GM21390 (cell line): ENCODE measurements around the gene DOCK7.
"Not testable (repeated sequence)": the region's sequence is repeated elsewhere in the genome, so short reads cannot be mapped to it uniquely, and the experiment has no call there.

Experiments used
- ATAC-seq: cut with Tn5 transposase; IDR thresholded peaks from one replicate; pipeline ENCODE4 v1.9.1; 2021; ENCODE audit not compliant: unreplicated experiment

Gene DOCK7, protein sequence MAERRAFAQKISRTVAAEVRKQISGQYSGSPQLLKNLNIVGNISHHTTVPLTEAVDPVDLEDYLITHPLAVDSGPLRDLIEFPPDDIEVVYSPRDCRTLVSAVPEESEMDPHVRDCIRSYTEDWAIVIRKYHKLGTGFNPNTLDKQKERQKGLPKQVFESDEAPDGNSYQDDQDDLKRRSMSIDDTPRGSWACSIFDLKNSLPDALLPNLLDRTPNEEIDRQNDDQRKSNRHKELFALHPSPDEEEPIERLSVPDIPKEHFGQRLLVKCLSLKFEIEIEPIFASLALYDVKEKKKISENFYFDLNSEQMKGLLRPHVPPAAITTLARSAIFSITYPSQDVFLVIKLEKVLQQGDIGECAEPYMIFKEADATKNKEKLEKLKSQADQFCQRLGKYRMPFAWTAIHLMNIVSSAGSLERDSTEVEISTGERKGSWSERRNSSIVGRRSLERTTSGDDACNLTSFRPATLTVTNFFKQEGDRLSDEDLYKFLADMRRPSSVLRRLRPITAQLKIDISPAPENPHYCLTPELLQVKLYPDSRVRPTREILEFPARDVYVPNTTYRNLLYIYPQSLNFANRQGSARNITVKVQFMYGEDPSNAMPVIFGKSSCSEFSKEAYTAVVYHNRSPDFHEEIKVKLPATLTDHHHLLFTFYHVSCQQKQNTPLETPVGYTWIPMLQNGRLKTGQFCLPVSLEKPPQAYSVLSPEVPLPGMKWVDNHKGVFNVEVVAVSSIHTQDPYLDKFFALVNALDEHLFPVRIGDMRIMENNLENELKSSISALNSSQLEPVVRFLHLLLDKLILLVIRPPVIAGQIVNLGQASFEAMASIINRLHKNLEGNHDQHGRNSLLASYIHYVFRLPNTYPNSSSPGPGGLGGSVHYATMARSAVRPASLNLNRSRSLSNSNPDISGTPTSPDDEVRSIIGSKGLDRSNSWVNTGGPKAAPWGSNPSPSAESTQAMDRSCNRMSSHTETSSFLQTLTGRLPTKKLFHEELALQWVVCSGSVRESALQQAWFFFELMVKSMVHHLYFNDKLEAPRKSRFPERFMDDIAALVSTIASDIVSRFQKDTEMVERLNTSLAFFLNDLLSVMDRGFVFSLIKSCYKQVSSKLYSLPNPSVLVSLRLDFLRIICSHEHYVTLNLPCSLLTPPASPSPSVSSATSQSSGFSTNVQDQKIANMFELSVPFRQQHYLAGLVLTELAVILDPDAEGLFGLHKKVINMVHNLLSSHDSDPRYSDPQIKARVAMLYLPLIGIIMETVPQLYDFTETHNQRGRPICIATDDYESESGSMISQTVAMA (N-terminal part only)

DNA sequence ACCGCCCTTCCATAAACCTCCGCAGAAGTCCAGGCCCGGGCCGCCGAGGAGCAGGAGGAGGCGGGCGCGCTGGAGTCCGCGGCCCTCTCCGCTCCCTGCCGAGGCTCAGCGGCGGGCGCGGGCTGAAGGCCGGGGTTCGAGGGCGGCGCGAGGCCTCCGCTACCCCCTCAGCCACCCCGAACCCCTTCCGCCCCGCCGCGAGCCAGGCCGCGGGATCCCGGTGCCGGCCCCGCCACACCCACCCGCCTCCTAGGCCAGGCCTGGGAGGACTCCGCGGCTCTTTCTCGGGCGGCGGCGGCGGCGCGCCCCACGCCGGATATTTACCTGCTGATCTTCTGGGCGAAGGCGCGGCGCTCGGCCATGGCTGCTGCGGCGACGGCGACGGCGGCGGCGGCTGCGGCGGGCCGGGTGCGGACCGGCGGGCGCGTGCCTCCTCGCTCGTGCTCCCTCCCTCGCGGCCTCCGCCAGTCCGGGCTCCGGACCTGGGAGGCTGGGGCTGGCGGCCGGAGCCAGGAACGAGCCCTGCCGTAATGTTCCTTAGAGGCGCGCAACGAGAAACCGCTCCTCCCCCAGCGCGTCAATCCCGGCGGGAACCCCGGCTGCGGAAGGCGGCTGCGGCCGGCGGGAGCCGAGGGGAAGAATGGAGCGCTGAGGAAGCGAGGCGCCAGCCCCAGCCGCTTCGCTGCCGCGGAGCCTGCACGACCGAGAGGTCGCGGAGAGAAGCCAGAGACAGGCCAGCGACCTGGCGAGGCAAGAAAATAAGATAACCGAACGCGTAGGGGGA lies at the start of gene DOCK7:
Gene DOCK7 (minus strand): TSS at position 484 of the 784 bp plus-strand sequence. CDS start 122 bp downstream, at position 362.
- peak; percentile 68 for ATAC-seq

- ATAC-seq = no peak
Measured at GRCh38 chr1:62735491-62736171, 47.4 kb upstream of the DOCK7 start.

GRCh38 chr1:62732331-62732730 lies 44.1 kb upstream of the DOCK7 start:
- ATAC-seq = no peak

DNA sequence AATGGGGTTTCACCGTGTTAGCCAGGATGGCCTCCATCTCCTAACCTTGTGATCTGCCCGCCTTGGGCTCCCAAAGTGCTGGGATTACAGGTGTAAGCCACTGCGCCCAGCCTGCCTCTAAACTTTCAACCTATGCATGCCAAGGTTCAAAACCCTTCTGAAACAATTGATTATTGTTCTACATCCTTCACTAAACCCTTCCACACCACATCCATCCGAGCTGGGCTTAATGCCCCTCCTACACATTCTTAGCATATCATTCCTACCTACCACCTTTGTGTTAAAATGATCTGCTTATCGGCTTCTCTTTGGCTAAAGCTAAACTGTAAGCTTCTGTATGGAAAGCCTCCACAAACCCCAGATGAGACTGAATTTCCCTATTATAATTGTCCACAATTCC lies 40.8 kb upstream of the DOCK7 start:
- ATAC-seq = no peak

DNA sequence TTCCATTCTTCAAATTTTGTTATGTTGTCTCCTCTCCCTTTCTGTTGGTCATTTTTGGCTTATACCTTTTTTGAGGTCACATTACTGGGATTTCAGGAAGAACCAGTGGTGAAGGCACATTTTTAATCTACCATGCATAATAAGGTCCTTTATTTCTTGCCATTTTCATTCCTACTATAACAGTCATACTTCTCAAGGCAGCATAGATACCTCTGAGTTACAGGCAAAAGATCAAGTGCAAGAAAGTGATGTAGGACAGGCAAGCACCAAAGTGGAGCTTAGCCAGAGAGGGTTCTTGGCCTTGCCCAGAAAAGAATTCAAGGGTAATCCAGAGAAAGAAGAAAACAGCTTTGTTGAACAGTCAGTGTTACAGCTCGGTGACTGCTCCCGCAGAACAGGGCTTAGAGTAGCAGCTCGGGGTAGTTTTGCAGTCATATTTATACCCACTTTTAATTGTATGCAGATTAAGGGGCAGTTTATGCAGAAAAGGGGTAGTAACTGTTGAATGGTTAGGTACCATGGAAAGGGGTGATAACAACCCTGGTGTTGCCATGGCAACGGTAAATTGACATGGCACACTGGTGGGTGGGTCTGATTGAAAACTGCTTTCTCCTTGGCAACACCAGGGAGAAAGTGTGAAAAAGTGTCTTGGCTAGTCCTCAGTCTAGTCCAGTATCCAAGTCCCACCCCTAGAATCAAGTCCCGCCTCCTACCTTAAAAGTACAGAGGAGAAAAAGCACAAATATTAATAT lies 39.6 kb upstream of the DOCK7 start:
- ATAC-seq = no peak

- ATAC-seq = no peak
Measured at GRCh38 chr1:62726011-62726442, 37.8 kb upstream of the DOCK7 start.

- ATAC-seq = no peak
Measured at GRCh38 chr1:62725255-62725654, 37.1 kb upstream of the DOCK7 start.

DNA sequence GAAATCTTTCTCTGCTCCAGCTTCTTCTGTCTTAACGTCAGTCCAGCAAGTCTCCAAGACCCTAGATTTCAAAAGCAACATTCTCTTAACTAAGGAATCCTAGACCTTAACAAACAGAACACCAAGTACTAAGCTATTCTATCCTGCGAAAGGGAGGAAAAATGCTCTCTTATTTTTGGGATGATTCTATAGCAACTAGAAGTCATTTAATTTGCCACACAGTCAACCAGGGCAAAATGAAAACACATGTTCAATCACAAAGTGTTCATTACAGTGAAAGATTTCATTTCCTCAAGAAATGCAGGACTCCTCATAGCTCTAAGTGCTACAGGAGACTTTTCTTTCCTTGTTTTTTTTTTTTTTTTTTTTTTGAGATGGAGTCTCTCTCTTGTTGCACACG lies 36.2 kb upstream of the DOCK7 start:
- ATAC-seq = no peak

GRCh38 chr1:62723883-62724282 lies 35.7 kb upstream of the DOCK7 start:
- no peak for ATAC-seq

DNA sequence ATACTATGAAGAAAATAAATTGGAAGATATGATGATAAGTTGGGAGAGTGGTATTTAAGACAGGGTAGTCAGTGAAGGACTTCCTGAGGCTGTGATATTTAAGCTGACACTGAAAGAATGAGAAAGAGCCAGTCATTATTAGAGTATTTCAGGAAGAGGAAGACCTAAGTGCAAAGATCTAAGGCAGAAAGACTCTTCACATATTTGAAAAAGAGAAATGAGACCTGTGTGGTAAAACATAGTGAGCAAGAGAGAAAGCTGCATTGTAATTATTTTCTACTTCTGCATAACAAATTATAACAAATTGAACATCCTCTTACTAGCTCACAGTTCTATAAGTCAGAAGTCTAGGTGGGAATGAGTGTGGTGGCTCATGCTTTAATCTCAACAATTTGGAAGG lies 34.6 kb upstream of the DOCK7 start:
- peak; percentile 87 for ATAC-seq

- ATAC-seq = no peak
Measured at GRCh38 chr1:62720946-62721554, 32.9 kb upstream of the DOCK7 start.

GRCh38 chr1:62718400-62718799 lies 30.2 kb upstream of the DOCK7 start:
- ATAC-seq = not testable (repeated sequence)

GRCh38 chr1:62717483-62717882 lies 29.3 kb upstream of the DOCK7 start:
- ATAC-seq = no peak

- ATAC-seq = no peak
Measured at GRCh38 chr1:62716397-62716796, 28.2 kb upstream of the DOCK7 start.

DNA sequence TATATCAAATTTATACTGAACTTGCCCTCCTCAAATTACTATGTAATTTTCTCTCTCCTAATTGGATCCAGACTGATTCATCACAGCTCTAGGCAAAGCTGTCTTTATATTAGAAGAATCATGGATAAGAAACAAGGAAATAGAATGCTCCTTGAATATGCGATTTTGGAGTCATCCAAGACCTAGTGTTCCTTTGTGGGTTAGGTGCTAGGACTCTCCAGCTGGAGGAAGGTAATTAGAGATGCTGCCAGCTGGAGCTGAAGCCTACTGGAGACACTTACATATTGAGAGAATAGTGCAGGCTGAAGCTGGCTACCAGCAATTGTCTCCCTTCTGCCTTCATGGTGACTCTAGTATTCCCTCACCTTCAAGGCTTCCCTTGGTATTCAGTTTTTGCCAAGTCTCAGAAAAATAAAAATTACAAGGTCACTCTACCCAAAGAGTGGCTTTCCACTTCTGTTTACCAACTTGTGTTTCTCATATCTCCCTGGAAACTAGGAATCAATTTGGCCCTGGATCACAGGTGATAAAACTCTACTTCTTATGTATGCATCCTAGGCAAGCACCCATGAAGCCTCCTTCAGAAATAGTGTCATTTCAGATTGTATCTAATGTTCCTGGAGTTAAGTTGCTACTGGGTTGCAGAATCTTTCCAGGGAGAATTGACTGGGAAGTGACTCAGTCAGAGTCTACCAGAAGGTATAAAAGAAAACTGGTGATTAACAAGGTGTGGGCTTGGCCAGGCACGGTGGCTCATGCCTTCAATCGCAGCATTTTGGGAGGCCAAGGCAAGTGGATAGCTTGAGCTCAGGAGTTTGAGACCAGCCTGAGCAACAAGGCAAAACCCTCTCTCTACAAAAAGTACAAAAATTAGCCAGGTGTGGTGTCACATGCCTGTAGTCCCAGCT lies 24.4 kb upstream of the DOCK7 start:
- no peak for ATAC-seq

GRCh38 chr1:62707744-62708120 lies 19.5 kb upstream of the DOCK7 start:
- ATAC-seq = no peak

- ATAC-seq = no peak
Measured at GRCh38 chr1:62706985-62707743, 19.0 kb upstream of the DOCK7 start.
